Measurements from ENCODE around the gene TMEM79. TPM values are rescaled to one million over a fixed set of nuclear protein-coding genes. Genes with fewer than 3 reads are reported as not detected.

TMEM79 gene
- total RNA-seq, 2 donors from 2014 or later: 11.0 to 24.4 TPM

DNA sequence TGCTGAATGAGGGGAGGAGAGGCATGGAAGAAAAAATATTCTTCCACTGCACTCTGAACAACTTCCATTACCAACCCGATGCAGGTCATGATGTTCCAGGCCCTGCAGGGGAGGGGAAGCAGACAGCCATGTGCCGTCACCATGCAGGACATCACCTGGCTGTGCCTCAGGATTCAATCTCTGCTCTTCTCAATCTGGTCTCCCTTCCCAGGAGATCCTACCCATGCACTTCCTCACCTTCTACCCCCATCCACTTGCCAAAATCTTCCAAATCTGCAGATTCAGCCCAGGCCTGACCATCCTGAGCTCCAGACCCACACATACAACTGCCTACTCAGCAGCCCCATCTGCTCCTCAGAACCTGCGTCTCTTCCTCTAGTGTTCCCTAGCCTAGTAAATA, 30.5 kb upstream of the TMEM79 start:
- H3K36me3 Mint-ChIP-seq: peaks cover 0 to 5% of the 10 kb centered on the region in 2 donors
- ATAC-seq (no peak), DNase-seq (ENCODE audit: low spot score in 2 of 2) (no peak)
- H3K27ac Mint-ChIP-seq: peak overlapping the region; percentile 24 to 46
- H3K9me3 Mint-ChIP-seq: no peaks in the 10 kb centered on the region

DNA sequence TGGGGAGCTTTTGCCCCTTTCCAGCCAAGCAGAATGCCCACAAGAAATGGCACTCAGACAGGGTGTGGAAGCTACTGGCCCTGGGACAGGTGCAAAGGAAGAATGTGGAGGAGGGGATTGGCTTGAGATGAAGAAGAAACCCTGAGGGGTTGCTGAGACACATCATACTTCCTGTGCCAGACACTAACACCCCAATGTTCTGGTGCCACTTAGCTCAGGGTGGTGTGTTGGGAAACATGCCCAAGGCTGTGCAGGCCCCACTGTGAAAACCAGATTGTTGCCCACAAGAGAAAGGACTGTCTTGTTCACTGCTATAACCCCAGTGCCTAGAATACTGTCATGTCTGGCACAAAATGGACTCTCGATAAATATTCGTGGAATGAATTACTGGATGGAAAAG, 26.4 kb upstream of the TMEM79 start:
- ATAC-seq (no peak), DNase-seq (ENCODE audit: low spot score in 2 of 2) (no peak)
- H3K9me3 Mint-ChIP-seq: no peaks in the 10 kb centered on the region
- peaks cover 19 to 21% of the 10 kb centered on the region in 2 donors for H3K36me3 Mint-ChIP-seq
- H3K27ac Mint-ChIP-seq: peak overlapping the region; percentile 38 to 61

DNA sequence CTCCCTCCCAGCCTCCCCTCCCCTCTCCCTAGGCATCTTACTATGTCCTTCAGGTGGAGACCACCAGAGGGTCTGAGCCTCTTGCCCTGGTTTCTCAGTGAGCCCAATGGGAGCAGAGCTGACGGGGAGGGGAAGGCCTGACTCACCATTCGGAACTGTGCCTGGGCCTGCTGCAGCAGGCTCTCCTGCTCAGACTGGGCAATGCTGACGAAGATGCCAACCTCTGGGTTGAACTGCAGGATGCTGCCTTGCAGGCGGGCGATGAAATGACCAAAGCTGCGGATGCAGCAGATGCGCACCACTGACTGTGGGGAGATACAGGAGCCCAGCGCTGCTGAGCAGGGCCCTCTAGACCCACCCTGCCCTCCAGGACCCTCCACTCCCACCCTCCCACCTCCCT, 25.3 kb upstream of the TMEM79 start:
- Mint-ChIP-seq H3K27ac (no peak overlapping the region), H3K9me3 (no peaks in the 10 kb centered on the region), H3K36me3 (peaks cover 30% of the 10 kb centered on the region in 2 donors)
- no peak for ATAC-seq
- no peak for DNase-seq (ENCODE audit: low spot score in 2 of 2)

DNA sequence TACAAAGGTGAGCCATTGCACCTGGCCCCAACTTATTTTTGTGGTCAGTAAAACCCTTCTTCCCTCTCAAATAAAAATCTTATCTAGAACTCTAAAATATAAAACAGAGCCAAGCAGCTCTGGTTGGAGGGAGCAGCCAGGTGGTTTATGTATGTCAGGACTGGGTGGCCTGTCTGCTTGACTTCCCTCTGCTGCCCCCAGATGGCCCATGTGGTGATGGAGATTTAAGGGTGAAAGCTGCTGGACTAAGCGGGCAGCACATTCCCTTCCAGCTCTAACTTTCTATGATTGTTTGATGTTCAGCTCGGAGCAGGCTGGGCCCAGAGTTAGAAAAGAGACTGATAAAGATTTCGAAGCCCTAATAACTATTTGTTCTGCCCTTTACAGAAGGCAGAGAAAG, 24.3 kb upstream of the TMEM79 start:
- Mint-ChIP-seq H3K27ac (peak overlapping the region; percentile 13 to 63), H3K36me3 (peaks cover 34 to 37% of the 10 kb centered on the region in 2 donors), H3K9me3 (no peaks in the 10 kb centered on the region)
- no peak for DNase-seq (ENCODE audit: low spot score in 2 of 2)
- ATAC-seq: no peak

DNA sequence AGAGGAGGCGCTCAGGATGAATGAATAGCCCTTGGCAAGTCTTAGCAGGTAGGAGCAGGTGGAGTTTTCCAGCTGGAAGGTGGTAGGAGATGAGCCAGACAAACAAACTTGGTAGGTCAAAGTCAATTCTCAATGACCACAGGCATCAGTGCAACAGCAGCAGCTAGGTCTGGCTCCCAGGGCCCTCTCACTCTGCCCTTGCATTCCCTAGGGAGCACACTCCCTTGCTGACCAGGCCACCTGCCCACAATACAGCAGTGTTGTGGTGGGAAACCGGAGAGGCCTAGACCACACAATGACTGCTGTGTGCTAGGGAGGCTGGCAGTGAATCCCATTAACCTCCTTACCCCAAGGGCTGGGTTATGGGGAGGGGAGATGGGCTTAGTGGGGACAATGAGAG, 23.2 kb upstream of the TMEM79 start:
- Mint-ChIP-seq H3K27ac (peak overlapping the region in 1 of 2 donors; percentile 87), H3K36me3 (peaks cover 40 to 46% of the 10 kb centered on the region in 2 donors)

DNA sequence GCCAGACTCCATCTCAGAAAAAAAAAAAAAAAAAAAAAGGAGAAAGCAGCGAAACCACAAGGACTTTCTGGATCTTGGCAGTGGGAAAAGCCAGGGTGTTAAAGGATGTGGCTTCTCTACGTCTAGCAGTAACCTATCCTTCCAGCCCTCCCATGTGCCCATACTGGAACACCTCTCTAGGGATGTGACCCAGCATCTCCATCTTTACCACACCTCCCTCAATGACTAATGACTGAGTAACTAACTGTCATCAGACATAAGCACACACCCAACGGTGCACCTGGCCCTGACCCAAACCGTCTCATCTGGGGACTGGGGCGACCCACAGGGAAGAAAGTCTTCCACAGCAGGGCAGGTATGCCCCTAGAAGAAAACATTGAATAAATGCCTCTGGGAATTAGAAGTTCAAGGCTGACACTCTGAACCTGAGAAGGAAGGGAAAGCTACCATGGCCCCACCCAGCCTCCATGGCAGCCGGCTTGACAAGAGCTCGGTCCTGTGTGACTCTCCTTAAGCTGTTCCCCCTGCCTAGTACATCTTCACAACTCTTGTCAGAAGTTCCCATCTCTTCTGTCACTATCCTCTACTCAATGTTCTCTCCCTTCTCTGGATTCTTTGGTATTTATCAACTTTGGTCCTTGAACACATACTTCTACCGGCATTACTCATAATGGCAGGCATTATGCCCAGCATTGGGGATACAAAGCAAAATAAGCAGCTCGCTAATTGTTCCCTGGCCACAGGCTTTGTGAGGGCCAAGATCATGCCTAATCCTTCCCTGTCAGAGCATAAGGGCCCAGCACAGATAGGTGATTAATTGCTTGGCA, 21.5 kb upstream of the TMEM79 start:
- no peak for DNase-seq (ENCODE audit: low spot score in 2 of 2)
- H3K36me3 Mint-ChIP-seq: peaks cover 46 to 62% of the 10 kb centered on the region in 2 donors
- H3K9me3 Mint-ChIP-seq: no peaks in the 10 kb centered on the region
- peak; percentile 59 to 96 for ATAC-seq
- peak overlapping the region; percentile 18 to 58 for H3K27ac Mint-ChIP-seq

More for the DNA sequence above, 23.2 kb upstream of the TMEM79 start:
- H3K9me3 Mint-ChIP-seq: no peaks in the 10 kb centered on the region
- ATAC-seq: no peak
- no peak for DNase-seq (ENCODE audit: low spot score in 2 of 2)

DNA sequence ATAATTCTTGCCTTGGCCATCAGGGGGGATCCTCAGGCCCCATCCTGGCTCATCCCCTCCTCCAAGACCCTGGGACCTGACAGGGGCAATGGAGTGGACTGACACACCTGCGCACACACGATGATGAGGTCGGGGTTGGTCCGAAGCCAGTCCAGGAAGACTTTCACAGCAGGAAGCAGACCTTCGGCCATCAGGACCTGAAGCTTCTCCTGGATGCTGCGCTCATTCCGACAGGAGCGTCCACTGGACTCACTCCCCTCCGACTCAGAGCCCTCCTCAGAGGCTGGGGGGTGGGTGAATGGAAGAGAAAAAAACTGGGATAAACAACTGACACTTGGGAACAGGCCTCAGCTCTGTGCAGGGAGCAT, 20.9 kb upstream of the TMEM79 start:
- DNase-seq (ENCODE audit: low spot score in 2 of 2) (no peak), ATAC-seq (no peak)
- peaks cover 46 to 62% of the 10 kb centered on the region in 2 donors for H3K36me3 Mint-ChIP-seq
- H3K9me3 Mint-ChIP-seq: no peaks in the 10 kb centered on the region
- H3K27ac Mint-ChIP-seq: peak overlapping the region in 1 of 2 donors; percentile 18

DNA sequence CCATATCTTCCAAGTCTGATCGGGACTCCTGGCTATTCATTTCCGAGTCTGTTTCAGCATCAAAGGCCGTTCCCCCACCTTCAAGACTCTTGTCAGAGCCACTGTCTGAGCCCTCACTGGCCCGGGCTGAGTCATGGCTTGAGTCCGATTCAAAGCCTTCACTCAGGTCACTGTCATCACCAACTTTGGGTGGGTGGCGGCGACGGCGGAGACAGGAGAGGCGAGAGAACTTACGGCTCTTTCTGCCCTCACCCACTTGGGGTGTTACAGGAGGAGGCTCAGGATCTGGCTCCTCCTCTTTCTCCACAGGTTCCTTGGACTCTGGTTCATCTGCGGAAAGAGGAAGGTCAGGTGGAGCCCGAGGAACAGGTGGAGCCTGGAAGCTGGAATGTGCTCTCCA, 18.1 kb upstream of the TMEM79 start:
- Mint-ChIP-seq H3K9me3 (no peaks in the 10 kb centered on the region), H3K36me3 (peaks cover 32 to 55% of the 10 kb centered on the region in 2 donors), H3K27ac (peak overlapping the region in 1 of 2 donors; percentile 15)
- ATAC-seq (peak in 1 of 2 donors; percentile 8), DNase-seq (ENCODE audit: low spot score in 2 of 2) (no peak)

DNA sequence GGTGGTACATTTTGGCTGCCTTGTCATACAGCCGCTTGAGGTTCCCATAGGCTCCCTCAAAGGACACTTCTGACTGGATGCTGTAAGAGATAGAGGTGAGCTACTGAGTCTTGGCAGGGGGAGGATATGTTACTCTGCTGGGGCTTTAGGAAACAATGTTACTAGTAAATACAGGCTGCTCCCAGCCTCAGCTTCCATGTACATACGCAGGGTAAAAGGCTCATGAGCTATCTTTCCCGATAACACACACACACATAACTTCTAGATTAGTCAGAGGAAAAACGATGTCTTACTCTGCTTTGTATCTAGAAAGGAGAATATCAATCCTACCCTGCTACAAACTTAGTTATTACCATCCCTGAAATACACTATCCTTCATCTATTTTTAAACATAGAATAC, 15.8 kb upstream of the TMEM79 start:
- Mint-ChIP-seq H3K9me3 (no peaks in the 10 kb centered on the region), H3K36me3 (peaks cover 27 to 51% of the 10 kb centered on the region in 2 donors), H3K27ac (no peak overlapping the region)
- ATAC-seq: no peak
- no peak for DNase-seq (ENCODE audit: low spot score in 2 of 2)

DNA sequence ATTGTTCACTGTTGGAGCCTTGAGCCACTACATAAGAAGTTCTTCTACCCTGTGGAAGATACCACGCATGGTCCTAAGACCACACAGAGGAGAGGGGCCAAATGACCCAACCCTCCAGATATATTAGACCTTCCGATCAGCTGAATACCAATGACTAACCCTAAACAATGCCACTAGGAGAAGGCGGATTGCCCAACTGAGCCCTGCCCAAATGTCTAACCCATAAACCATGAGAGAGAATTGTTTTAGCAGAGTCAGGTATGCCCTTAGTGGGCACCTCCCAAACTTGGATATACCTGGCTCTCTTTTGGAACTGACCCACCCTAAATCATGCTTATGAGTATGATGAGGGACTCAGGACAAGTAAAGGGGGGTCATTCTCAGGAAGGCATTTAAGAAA, 13.8 kb upstream of the TMEM79 start:
- Mint-ChIP-seq H3K9me3 (no peaks in the 10 kb centered on the region), H3K27ac (peak overlapping the region in 1 of 2 donors; percentile 36), H3K36me3 (peaks cover 23 to 44% of the 10 kb centered on the region in 2 donors)
- DNase-seq (ENCODE audit: low spot score in 2 of 2): no peak
- no peak for ATAC-seq

DNA sequence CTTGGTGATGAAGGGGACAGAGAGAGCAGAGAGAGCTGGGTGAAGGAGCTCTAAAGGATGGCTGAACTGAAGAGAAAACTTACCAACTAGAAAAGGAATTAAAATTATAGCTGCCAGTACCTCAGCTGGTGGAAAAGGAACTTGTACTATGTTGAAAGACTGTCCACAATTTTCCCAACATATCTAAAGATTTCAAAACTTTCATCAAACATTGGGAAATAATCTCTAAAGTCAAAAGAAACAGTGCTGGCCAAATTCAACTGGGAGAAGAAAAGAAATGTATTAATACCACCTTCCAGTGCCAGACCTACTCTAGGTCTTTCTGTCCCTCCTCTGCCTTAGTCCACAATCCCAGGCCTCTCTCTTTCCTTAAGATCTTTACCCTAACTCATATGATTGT, 7.6 kb upstream of the TMEM79 start:
- DNase-seq (ENCODE audit: low spot score in 2 of 2) (no peak), ATAC-seq (no peak)
- no peaks in the 10 kb centered on the region for H3K9me3 Mint-ChIP-seq
- peaks cover 35 to 42% of the 10 kb centered on the region in 2 donors for H3K36me3 Mint-ChIP-seq
- no peak overlapping the region for H3K27ac Mint-ChIP-seq

DNA sequence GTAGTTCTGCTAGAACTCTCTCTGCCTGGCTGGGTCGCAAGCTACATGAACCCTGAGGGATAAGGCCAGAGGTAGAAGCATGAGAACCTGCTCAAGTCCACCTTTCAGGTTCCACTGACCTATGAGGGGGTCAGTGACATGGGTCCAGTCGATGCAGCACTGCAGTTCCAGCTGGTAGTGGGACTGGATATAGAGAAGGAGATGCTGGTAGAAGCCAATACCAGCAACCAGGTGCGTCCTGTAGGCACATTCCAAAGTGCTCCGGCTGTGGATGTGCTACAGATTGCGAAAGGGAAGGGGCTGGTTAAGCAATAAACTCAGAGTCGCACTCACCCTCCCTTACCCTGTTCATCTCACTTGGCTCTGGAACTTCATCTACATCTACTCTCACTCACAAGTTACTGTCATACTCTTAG, 7.2 kb upstream of the TMEM79 start:
- DNase-seq (ENCODE audit: low spot score in 2 of 2): no peak
- H3K9me3 Mint-ChIP-seq: no peaks in the 10 kb centered on the region
- no peak for ATAC-seq

DNA sequence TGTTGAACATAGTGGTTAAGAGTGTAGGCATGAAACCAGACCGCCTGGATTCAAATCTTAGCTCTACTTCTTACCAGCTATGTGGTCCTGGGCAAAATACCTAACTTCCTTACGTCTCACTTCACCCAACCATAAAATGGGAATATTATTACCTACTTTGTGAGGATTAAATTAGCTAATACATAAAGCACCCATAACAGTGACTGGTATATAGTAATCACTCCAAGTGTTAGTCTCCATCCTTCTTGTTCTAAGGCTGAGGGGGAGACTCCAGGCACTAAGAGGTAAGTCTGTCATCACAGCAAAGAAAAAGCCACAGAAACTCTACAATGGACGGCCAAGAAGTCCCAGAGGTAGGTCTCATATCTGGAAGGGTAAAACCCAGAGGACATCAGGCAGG, 4.3 kb upstream of the TMEM79 start:
- no peak for ATAC-seq
- H3K27ac Mint-ChIP-seq: peak overlapping the region in 1 of 2 donors; percentile 34
- peaks cover 37 to 52% of the 10 kb centered on the region in 2 donors for H3K36me3 Mint-ChIP-seq
- no peaks in the 10 kb centered on the region for H3K9me3 Mint-ChIP-seq
- DNase-seq (ENCODE audit: low spot score in 2 of 2): no peak

More for the DNA sequence above, 7.2 kb upstream of the TMEM79 start:
- H3K27ac Mint-ChIP-seq: peak overlapping the region; percentile 21 to 83
- H3K36me3 Mint-ChIP-seq: peaks cover 39 to 46% of the 10 kb centered on the region in 2 donors

DNA sequence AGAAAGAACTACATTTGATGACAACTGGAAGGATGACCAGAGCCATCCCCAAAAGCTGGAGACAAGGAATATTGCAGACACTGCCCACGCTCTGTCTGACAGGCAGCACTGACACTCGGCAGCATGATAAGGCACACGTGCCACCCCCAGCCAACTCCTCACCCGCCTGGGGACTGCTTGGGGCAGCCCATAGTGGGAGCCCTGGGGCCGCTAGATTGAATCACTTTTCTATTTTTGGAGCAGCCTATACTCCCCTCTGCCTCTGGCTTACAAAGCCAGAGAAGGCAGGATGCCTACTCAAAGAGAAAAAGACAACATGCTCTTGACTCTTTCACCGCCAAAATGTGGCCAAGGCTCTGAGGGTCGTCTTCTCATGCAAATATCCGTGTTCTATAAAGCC, 2.8 kb upstream of the TMEM79 start:
- peaks cover 37 to 52% of the 10 kb centered on the region in 2 donors for H3K36me3 Mint-ChIP-seq
- DNase-seq (ENCODE audit: low spot score in 2 of 2): peak; percentile 54 to 72
- H3K9me3 Mint-ChIP-seq: no peaks in the 10 kb centered on the region
- ATAC-seq: peak; percentile 47 to 70
- H3K27ac Mint-ChIP-seq: peak overlapping the region; percentile 95 to 97

DNA sequence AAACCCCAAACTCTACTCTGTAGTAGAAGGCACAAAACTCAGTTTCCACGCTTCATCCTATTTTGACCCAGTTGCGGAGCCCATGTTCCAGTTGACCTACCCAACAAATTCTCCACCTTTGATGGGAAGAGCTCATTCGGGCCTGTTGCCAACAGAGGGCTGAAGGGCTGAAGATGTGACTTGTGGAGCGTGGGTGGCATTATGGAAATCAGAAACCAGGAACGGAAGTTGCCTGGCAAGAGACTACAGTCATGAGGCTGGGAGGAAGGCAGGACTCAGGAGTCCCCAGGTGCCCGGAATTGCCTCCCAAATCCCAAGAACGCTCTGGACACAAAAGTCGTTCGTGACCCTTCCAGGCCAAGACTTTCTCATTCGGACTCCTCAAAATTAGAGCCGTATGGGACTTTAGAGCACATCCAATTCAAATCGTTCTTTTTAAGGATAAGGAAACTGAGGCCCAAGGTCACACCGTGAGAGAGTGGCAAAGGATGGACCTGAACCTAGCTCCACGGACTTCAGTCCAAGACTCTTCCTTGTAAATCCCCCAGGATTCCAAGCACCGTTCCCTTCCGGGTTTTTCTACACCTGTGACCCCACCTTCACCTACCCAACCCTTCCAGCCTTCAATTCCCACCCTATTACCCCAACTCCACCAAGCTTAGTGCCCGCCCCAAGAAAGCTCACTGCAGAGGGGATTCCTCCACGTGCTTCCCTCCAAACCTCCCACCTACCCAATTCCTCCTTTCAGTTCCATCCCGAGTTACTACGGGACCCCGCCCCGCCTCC, 2.2 kb upstream of the TMEM79 start:
- peak in 1 of 2 donors; percentile 16 for ATAC-seq

DNA sequence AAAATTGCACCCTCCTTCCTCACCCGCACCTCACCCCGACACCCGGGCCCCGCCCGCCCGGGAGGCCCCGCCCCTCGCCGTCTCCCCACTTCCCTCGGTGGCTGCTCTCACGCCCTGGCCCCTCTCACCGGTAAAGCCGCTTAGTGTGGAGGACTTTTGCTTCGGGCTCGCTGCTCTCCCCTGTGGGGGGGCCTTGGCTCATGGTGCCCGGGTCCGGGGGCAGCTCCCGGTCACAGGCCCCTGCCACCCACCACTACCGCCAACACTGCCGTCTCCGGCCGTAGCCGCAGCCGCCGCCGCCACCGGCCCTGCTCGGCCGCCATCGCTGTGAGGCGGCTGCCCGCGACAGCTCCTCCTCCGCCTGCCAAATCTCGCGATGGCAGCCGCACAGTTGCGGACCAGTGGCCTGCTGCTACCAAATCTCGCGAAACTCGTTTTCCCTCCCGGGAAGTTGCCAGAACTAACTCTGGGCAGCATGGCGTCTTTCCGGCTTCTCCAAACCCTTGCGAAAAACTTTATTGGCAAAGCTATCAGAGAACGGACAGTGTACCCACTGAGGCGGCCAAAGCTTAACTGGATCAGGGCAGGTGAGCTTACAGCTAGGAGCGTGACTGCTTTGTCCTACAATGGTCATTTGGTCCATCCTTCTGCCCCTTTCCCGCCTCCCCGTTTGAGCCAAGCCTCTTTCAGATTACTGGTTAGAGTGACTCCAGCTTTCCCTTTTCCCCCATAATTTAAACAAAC, 1.5 kb upstream of the TMEM79 start, which contains the start of gene SMG5:
Gene SMG5, minus strand, starts transcription at position 347 of the 744 bp plus-strand sequence. Its CDS starts 145 bp downstream, at position 202.
- H3K27ac Mint-ChIP-seq: peak within 1 kb of the TSS; percentile 97 to 98
- H3K9me3 Mint-ChIP-seq: no peaks in the 10 kb centered on the region
- peak; percentile 95 to 97 for DNase-seq (ENCODE audit: low spot score in 2 of 2)
- H3K36me3 Mint-ChIP-seq: peaks cover 25 to 45% of the 10 kb centered on the region in 2 donors
- ATAC-seq: peak; percentile 92 to 93

More for the DNA sequence above, 2.2 kb upstream of the TMEM79 start:
- no peaks in the 10 kb centered on the region for H3K9me3 Mint-ChIP-seq
- peak; percentile 20 to 62 for DNase-seq (ENCODE audit: low spot score in 2 of 2)
- peaks cover 32 to 52% of the 10 kb centered on the region in 2 donors for H3K36me3 Mint-ChIP-seq
- peak overlapping the region; percentile 95 to 97 for H3K27ac Mint-ChIP-seq

Measured in activated naive CD4-positive, alpha-beta T cell treated with anti-CD3 and anti-CD28 coated beads, Interleukin-2, amount 50 U/mL, for 72 hours (primary cell).